Stimulated activated effector memory CD8-positive, alpha-beta T cell treated with anti-CD3 and anti-CD28 coated beads, Interleukin-12 subunit alpha, Interleukin-12 subunit beta, amount 100 ng/mL, for 72 hours (primary cell): ENCODE data around the gene FZD1.

Experiments
- ATAC-seq: fragments of 150-1000 bp; cut with Tn5 transposase; 2 replicates; pipeline ENCODE4 v1.10.0; 2021
- DNase-seq, 2 donors: peaks; one replicate each; pipeline ENCODE4 v3.0.0; 2021 to 2022; ENCODE audit warnings: low spot score in 2 of 2
- H3K27ac Mint-ChIP-seq: one replicate; pipeline ENCODE4 v1.8.0; 2022; ENCODE audit warnings: mild to moderate bottlenecking, mixed read lengths
- H3K36me3 Mint-ChIP-seq: one replicate; pipeline ENCODE4 v1.8.0; 2022; ENCODE audit warnings: mild to moderate bottlenecking, mixed read lengths
- H3K4me1 Mint-ChIP-seq: one replicate; pipeline ENCODE4 v1.8.0; 2022; ENCODE audit warnings: mixed read lengths
- H3K4me3 Mint-ChIP-seq: one replicate; pipeline ENCODE4 v1.8.0; 2022; ENCODE audit warnings: mild to moderate bottlenecking, mixed read lengths
- H3K9me3 Mint-ChIP-seq: one replicate; pipeline ENCODE4 v1.8.0; 2022; ENCODE audit warnings: mixed read lengths

The FZD1 gene

DNA sequence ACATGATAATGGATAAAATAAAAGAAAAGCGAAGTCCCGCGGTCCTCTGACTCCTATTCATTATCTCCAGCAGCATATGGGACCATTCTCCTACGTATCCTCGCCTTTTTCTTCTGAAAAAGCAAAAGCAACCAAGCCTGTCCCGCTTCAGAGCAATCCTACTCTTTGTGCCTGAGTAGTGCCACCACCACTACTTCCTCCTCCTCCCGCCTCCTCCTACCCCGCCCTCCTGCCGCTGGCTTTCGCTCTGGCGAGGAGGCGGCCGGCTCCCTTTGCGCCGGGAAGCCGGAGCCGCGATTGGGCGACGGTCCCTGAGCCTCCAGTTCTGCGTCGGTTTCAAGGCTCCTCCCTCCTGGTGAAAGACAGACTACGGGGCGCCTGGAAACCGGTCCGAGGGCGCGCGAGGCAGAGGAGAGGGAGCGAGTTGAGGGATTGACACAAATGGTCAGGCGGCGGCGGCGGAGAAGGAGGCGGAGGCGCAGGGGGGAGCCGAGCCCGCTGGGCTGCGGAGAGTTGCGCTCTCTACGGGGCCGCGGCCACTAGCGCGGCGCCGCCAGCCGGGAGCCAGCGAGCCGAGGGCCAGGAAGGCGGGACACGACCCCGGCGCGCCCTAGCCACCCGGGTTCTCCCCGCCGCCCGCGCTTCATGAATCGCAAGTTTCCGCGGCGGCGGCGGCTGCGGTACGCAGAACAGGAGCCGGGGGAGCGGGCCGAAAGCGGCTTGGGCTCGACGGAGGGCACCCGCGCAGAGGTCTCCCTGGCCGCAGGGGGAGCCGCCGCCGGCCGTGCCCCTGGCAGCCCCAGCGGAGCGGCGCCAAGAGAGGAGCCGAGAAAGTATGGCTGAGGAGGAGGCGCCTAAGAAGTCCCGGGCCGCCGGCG, at the start of gene FZD1:
Gene FZD1, plus strand, starts transcription at position 388 of the 878 bp plus-strand sequence. Its CDS starts 448 bp downstream, at position 836.
- Mint-ChIP-seq H3K4me1 (no peaks in the 10 kb centered on the region), H3K9me3 (no peaks in the 10 kb centered on the region), H3K27ac (no peak within 1 kb of the TSS), H3K4me3 (peak within 1 kb of the TSS; percentile 60), H3K36me3 (no peaks in the 10 kb centered on the region)
- ATAC-seq (peak; percentile 69), DNase-seq (peak in 1 of 2 donors; percentile 64)

DNA sequence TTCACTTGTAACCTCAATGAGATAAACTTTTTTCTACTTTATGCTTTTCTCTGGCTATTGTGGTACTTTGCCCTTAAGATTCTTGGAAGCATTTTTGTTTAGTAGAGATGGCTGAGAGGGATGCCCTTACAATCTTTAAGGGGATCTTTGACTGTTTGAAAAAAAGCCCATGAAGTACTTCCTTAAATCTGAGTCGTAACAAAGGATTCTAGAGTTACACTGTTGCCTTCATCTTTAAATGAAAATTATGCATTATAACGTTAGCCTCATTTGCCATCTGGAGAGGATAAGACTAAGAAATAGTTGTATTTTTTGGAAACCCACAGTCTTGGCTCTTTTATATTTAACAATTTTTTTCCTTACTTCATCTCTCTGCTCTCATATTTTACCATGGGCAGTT, 37.8 kb upstream of the FZD1 start:
- no peaks in the 10 kb centered on the region for H3K36me3 Mint-ChIP-seq
- ATAC-seq (no peak), DNase-seq (no peak)
- H3K9me3 Mint-ChIP-seq = peaks cover 1% of the 10 kb centered on the region
- H3K27ac Mint-ChIP-seq = no peak overlapping the region
- no peaks in the 10 kb centered on the region for H3K4me1 Mint-ChIP-seq
- no peak overlapping the region for H3K4me3 Mint-ChIP-seq

DNA sequence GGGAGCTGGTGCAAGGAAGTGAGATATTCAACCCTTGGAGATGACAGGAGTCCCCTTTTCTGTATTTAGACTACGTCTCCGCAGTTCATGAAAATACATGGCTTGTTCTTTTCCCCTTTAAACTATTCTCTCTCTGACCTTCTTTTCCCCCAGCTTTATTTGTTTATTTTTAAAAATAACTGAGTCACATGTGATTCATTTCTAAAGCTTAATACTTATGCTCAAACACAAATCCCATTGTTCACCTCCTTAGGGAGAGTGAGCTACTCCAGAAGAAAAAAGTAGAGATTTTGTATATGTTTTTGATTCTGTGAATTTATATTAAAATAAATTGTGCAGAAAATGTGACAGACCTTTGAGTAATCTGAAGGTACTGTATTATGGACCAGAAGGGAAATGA, 35.9 kb upstream of the FZD1 start:
- Mint-ChIP-seq H3K4me3 (no peak overlapping the region), H3K9me3 (peaks cover 5% of the 10 kb centered on the region), H3K4me1 (no peaks in the 10 kb centered on the region), H3K36me3 (no peaks in the 10 kb centered on the region), H3K27ac (no peak overlapping the region)
- no peak for DNase-seq
- ATAC-seq = no peak

DNA sequence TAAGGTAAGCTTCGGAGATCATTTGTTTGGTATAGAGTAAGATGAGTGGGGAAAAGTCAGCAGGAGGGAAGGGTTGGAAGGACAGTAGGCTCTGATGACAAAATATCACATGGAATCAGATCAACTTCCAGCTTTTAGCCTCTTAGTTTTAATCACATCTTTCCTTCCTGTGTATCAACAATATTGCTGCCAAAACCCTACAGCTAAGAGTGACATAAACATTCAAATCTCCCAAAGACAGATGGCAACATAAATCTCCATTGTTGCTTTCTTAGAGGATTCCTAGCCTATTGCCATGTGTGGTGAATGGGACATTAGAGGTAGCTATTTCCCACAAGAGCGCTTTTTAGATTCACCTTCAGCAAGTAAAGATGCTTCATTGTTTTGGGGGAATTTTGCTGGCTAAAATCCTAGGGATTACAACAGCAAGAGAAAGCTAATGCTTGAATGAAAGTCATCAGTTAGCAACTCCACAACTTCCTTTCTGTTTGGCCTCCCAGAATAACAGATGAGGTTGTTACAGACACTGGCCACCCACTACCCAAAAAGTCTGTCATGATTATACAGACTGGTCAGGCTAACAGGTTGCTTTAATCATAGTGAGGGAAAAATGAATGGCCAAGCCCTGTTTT, 35.2 kb upstream of the FZD1 start:
- DNase-seq = no peak
- H3K4me3 Mint-ChIP-seq = no peak overlapping the region

DNA sequence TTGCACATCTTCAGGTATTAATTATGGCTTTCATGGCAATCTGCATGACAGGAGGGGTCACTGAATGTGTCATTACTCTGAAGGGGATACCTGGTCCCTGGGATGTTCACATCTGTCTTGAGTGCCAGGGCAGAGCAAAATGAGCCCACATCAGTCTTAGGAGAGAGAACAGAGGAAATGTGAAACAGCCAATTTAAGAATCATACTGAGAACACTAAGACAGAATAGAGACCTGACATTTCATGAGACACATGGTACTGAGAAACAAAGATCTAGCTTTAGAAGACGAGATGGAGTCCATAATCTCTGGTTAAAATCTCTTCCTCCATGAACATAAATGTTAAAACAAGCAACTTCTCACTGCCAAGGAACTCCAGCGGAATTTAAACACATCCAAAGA, 34.1 kb upstream of the FZD1 start:
- no peaks in the 10 kb centered on the region for H3K36me3 Mint-ChIP-seq
- H3K27ac Mint-ChIP-seq = no peak overlapping the region
- DNase-seq (no peak), ATAC-seq (no peak)
- no peak overlapping the region for H3K4me3 Mint-ChIP-seq
- no peaks in the 10 kb centered on the region for H3K4me1 Mint-ChIP-seq
- H3K9me3 Mint-ChIP-seq = peaks cover 8% of the 10 kb centered on the region

More for the DNA sequence above, 35.2 kb upstream of the FZD1 start:
- no peaks in the 10 kb centered on the region for H3K36me3 Mint-ChIP-seq
- ATAC-seq = no peak
- peaks cover 8% of the 10 kb centered on the region for H3K9me3 Mint-ChIP-seq
- no peak overlapping the region for H3K27ac Mint-ChIP-seq
- H3K4me1 Mint-ChIP-seq = no peaks in the 10 kb centered on the region

DNA sequence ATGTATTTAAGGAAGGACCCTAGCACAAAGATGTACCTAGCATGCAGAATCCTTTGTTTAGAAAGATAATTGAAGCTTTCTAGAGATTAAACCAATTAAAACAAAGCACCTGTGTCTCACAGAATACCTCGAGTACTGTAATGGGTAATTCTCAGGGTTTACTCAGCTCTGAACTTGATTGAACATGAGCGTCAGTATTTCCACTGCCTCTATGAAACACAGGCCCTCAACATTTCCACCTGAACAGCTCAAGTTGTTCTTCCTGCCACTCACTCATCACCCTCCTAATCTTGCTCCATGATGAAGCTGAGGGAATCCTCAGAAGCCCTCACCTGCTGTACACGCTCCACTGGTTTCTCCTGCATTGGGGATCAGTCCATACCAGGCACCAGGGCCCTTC, 33.7 kb upstream of the FZD1 start:
- Mint-ChIP-seq H3K27ac (no peak overlapping the region), H3K9me3 (peaks cover 8% of the 10 kb centered on the region), H3K4me1 (no peaks in the 10 kb centered on the region), H3K36me3 (no peaks in the 10 kb centered on the region), H3K4me3 (no peak overlapping the region)
- DNase-seq (no peak), ATAC-seq (peak; percentile 24)

DNA sequence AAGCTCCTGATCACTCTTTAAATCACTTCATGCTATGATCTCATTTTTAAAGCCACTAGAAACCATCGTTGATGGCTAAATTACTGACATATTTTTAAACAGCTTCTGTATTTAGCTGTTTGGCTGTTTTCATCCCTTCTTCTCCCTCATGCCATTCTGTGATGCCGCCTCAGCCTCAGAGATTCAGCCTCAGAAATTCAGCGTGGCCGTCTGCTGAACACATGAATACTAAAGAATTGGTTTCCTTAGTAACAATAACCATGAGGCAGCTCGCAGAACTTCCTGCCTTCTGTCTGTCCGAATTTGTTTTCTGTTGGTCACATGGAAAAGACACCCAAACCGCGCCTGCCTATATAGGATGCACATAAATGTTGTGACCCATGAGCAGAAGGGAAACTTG, 31.0 kb upstream of the FZD1 start:
- no peak overlapping the region for H3K27ac Mint-ChIP-seq
- ATAC-seq (no peak), DNase-seq (no peak)
- no peaks in the 10 kb centered on the region for H3K4me1 Mint-ChIP-seq
- no peak overlapping the region for H3K4me3 Mint-ChIP-seq
- no peaks in the 10 kb centered on the region for H3K36me3 Mint-ChIP-seq
- H3K9me3 Mint-ChIP-seq = peaks cover 8% of the 10 kb centered on the region

DNA sequence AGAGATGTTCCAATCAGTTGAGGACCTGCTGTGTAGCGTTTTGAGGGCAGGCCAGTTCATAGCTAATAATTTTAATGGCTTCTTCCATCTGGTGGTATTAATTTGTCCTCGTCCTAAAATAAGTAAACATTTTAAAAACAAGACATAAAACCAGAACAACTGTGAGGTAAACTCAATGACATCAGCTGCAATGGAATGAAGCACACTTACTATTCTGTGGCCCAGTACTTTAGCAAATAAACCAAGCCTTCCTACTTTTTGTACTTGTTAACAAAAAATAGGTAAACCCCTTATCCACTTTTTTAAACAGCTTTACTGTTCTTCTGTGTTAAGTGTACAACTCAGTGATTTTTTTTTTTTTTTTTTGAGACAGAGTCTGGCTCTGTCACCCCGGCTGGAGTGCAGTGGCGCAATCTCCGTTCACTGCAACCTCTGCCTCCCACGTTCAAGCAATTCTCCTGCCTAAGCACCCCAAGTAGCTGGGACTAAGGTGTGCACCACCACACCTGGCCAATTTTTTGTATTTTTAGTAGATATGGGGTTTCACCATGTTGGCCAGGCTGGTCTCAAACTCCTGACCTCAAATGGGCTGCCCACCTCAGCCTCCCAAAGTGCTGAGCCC, 28.9 kb upstream of the FZD1 start:
- peaks cover 8% of the 10 kb centered on the region for H3K9me3 Mint-ChIP-seq
- H3K4me1 Mint-ChIP-seq = no peaks in the 10 kb centered on the region
- H3K27ac Mint-ChIP-seq = no peak overlapping the region
- no peaks in the 10 kb centered on the region for H3K36me3 Mint-ChIP-seq
- H3K4me3 Mint-ChIP-seq = no peak overlapping the region
- DNase-seq (no peak), ATAC-seq (no peak)

DNA sequence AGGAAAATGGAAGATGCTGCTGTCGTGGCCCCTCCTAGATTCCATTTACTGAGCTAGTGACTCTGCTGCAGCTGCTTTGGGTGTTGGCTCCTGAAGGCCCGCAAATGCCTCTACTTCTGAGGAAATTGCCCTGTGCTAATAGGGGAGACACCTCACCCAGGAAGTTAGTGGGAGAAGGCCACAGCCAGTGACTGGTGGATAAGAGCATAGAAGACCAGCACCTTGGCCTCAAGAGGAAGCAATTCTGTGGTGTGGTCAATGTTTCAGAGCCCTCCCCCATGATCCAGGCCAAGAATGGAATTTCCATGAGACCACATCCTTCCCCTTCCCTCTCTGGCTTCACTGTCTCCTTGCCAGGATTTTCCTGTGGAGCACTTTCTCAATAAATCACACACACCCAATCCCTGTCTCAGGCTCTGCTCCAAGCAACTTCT, 25.0 kb upstream of the FZD1 start:
- ATAC-seq (no peak), DNase-seq (no peak)
- H3K4me1 Mint-ChIP-seq = no peaks in the 10 kb centered on the region
- no peaks in the 10 kb centered on the region for H3K9me3 Mint-ChIP-seq
- no peaks in the 10 kb centered on the region for H3K36me3 Mint-ChIP-seq
- H3K4me3 Mint-ChIP-seq = no peak overlapping the region
- no peak overlapping the region for H3K27ac Mint-ChIP-seq

DNA sequence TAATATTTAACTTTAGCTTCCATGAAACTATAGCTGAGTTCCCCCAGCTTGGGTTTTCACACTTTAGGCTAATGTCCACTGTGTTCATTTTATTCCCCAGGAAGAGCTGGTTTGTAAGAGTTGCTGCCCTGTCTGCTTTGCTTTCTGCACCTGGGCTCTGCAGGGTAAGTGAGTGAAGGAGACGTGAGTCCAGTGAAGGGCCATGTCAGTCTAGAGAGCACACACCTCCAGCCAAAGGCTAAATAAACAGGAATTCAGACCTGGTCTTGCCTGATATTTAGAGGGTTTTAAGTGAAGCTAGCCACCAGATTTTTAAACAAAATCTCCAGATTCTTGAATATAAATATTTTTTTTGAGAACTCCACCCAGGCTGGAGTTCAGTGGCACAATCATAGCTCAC, 24.5 kb upstream of the FZD1 start:
- Mint-ChIP-seq H3K9me3 (no peaks in the 10 kb centered on the region), H3K4me3 (no peak overlapping the region), H3K36me3 (no peaks in the 10 kb centered on the region), H3K4me1 (no peaks in the 10 kb centered on the region), H3K27ac (no peak overlapping the region)
- ATAC-seq (no peak), DNase-seq (no peak)

DNA sequence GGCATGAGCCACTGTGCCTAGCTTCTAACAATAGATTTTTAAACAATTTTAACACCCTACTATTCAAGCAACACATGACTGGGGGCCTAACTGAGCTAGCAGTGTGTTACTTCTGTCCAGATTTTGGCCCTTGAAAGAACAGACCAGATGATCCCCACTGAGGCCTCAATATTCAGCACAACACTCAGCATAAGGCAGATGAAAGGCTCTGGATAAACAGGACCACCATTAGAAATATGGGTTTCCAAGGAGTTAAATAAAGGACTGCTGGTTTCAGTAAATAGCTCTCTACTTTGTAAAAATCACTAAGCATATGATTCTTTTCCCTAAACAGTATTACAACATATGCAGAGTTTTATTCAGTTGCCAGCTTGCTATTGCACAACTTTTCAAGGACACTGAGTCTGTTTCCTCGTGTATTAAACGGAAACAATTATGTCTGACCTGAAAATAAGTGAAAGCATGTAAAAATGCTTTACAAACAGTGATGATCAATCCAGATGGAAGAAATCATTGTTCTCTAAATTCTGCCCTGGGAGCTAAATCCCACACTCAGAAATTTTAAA, 23.8 kb upstream of the FZD1 start:
- ATAC-seq = no peak
- no peak overlapping the region for H3K4me3 Mint-ChIP-seq
- H3K36me3 Mint-ChIP-seq = no peaks in the 10 kb centered on the region
- no peaks in the 10 kb centered on the region for H3K4me1 Mint-ChIP-seq
- no peak for DNase-seq
- H3K27ac Mint-ChIP-seq = no peak overlapping the region
- H3K9me3 Mint-ChIP-seq = no peaks in the 10 kb centered on the region

DNA sequence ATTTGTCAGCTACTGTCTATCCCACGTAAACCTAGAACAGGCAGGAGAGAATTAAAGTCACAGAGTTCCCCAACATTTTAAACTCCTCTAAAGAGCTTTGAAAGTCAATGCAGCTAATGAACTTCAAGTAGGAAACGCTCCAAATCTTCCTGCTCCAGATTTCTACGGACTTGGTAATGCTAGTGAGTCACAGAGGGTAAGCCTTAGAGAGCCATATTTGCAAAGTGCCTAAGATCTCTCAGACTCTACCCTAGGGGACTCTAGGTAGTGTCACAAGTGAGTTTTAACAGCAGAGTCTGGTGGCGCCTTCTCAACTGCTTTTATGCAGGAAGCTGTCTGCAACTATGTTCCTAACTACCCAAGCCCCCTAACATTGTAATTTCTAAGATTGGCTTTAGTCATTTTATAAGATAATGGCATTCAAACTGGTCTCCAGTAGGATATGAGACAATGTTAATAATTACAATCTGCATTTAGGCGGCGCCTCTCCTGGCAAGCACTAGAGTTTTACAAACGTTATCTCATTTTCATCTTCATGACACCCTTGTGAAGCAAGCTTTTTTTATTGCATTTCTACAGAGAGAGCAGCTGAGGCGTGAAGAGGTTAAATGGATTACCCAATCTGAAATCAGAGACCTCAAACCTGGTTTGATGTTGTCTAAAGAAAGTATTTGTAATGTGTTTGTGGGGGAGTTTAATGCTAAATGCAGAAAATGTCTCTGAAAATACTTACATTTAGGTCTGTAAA, 22.0 kb upstream of the FZD1 start:
- Mint-ChIP-seq H3K27ac (no peak overlapping the region), H3K4me1 (no peaks in the 10 kb centered on the region), H3K36me3 (no peaks in the 10 kb centered on the region), H3K4me3 (no peak overlapping the region), H3K9me3 (no peaks in the 10 kb centered on the region)
- no peak for ATAC-seq
- no peak for DNase-seq

DNA sequence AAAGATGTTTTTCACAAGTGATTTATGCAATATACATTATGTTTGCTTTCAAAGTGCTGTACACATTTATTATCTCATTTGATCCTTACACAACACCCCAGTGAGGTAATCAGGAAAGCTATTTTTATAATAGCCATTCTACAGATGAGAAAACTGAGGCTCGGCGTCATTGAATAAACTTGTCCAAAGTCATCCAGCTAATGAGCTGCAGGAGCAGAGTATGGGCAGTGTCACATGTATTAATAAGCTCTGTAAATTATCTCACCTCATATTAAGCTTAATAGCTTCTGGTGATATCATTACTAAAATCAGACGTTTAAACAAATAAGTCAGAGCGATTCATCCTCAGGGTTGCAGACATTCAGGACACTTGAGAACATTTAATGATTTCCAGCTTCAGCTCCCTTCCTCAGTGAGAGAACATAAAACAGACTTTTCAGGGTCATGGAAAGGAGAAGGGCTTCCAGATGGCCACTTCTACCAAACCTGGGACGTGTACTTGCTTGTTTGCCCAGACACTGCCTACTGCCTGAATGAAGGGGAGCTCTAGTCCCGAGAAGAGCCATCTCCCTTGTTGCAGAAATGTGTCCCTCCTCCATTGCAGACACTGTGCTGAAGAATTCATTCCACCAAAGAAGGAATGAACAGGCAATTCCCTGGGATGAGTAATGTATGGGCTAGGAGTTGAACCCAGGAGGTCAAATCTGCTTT, 20.5 kb upstream of the FZD1 start:
- H3K36me3 Mint-ChIP-seq = no peaks in the 10 kb centered on the region
- H3K27ac Mint-ChIP-seq = no peak overlapping the region
- H3K4me1 Mint-ChIP-seq = no peaks in the 10 kb centered on the region
- DNase-seq = no peak
- H3K9me3 Mint-ChIP-seq = peaks cover 4% of the 10 kb centered on the region
- no peak overlapping the region for H3K4me3 Mint-ChIP-seq
- no peak for ATAC-seq

DNA sequence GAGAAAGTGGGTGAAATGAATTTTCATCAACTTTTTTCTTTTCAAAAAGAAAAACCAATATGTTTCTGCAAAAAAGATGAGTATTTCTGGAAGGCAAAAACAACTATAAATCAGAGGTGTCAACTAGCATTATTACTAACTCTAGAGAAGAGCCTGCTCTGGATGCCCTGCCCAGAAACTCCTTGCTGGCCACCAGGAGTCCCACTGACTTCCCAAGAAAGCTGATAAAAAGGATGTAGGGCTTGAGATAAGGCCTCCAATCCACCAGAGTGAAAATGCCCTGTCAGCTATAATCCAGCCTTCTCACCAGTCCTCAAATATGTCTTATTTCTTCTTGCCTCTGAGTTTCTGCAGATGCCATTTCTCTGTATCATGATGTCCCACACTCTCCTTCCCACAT, 16.7 kb upstream of the FZD1 start:
- no peaks in the 10 kb centered on the region for H3K4me1 Mint-ChIP-seq
- H3K4me3 Mint-ChIP-seq = no peak overlapping the region
- peaks cover 7% of the 10 kb centered on the region for H3K9me3 Mint-ChIP-seq
- H3K27ac Mint-ChIP-seq = no peak overlapping the region
- no peaks in the 10 kb centered on the region for H3K36me3 Mint-ChIP-seq
- DNase-seq = no peak
- ATAC-seq = no peak
